ENCODE data around the gene GNG11. TPM values are rescaled to one million over a fixed set of nuclear protein-coding genes. Genes with fewer than 3 reads are reported as not detected.

GNG11 gene
- total RNA-seq, 1 donor from 2014 or later, result 6.7 TPM

- TF ChIP-seq, protein P1, sequence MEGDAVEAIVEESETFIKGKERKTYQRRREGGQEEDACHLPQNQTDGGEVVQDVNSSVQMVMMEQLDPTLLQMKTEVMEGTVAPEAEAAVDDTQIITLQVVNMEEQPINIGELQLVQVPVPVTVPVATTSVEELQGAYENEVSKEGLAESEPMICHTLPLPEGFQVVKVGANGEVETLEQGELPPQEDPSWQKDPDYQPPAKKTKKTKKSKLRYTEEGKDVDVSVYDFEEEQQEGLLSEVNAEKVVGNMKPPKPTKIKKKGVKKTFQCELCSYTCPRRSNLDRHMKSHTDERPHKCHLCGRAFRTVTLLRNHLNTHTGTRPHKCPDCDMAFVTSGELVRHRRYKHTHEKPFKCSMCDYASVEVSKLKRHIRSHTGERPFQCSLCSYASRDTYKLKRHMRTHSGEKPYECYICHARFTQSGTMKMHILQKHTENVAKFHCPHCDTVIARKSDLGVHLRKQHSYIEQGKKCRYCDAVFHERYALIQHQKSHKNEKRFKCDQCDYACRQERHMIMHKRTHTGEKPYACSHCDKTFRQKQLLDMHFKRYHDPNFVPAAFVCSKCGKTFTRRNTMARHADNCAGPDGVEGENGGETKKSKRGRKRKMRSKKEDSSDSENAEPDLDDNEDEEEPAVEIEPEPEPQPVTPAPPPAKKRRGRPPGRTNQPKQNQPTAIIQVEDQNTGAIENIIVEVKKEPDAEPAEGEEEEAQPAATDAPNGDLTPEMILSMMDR (conservative IDR thresholded peaks at IDR 0.05), result no peak
- no peaks in the 10 kb centered on the region for H3K9me3 Mint-ChIP-seq
- H3K36me3 Mint-ChIP-seq, result no peaks in the 10 kb centered on the region
- H3K27ac Mint-ChIP-seq, result peak within 1 kb of the TSS; percentile 50
- DNase-seq (ENCODE audit: extremely low spot score, unreplicated experiment), result peak; percentile 68
- H3K27me3 Mint-ChIP-seq, result peaks cover 70% of the 10 kb centered on the region
- peak within 1 kb of the TSS; percentile 97 for H3K4me3 Mint-ChIP-seq
- H3K4me1 Mint-ChIP-seq (ENCODE audit: unreplicated experiment), result peaks cover 10% of the 10 kb centered on the region
Observed at GRCh38 chr7:93890464-93891068, 31.0 kb upstream of the GNG11 start, which contains the start of gene TFPI2. TFPI2 (minus strand) TSS chr7:93890753; CDS start chr7:93890678, 75 bp downstream.

GRCh38 chr7:93894426-93894825 lies 27.1 kb upstream of the GNG11 start:
- H3K4me1 Mint-ChIP-seq (ENCODE audit: unreplicated experiment), result peaks cover 10% of the 10 kb centered on the region
- no peak overlapping the region for H3K27ac Mint-ChIP-seq
- no peaks in the 10 kb centered on the region for H3K36me3 Mint-ChIP-seq
- no peak overlapping the region for H3K4me3 Mint-ChIP-seq
- TF ChIP-seq, protein P1 (conservative IDR thresholded peaks at IDR 0.05), result no peak
- no peak for DNase-seq (ENCODE audit: extremely low spot score, unreplicated experiment)
- H3K27me3 Mint-ChIP-seq, result peaks cover 54% of the 10 kb centered on the region
- peaks cover 4% of the 10 kb centered on the region for H3K9me3 Mint-ChIP-seq

GRCh38 chr7:93894966-93895640 lies 26.4 kb upstream of the GNG11 start:
- H3K9me3 Mint-ChIP-seq, result peaks cover 4% of the 10 kb centered on the region
- H3K36me3 Mint-ChIP-seq, result no peaks in the 10 kb centered on the region
- TF ChIP-seq, protein P1 (conservative IDR thresholded peaks at IDR 0.05), result no peak
- H3K4me3 Mint-ChIP-seq, result no peak overlapping the region
- no peak for DNase-seq (ENCODE audit: extremely low spot score, unreplicated experiment)
- H3K27me3 Mint-ChIP-seq, result peaks cover 47% of the 10 kb centered on the region
- H3K27ac Mint-ChIP-seq, result no peak overlapping the region
- H3K4me1 Mint-ChIP-seq (ENCODE audit: unreplicated experiment), result peaks cover 5% of the 10 kb centered on the region

DNA sequence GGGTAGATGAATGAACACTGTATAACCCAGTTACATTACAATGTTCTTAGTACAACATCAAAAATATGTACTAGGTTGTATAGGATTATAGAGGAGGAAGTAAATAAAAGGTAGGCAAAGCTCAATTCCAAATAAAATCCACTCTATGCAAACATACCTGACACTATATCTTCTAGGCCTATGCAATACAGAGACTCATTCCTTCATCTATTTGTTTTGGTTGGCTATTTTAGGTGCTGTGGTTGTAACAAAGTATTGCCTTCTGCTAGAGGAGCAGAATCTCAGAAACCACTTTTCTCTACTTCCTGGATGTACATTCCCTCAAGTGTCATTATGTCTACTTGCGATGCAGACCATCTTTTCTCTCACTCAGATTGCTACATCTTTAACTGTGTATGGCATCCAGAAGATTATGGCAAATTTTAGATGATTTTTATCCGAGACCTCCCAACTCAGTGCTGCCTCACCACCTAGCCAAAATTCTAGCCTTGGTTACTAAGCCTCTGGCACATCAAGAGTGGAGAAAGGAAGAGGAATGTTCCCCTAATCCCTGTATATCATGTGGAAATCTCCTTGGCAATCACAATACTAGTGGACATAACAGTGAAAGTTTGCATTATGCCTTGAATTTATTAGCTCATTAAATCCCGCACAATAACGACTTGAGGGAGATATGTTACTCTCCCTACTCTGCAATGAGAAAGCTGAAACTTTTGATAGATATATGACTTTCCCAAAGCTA lies 25.5 kb upstream of the GNG11 start:
- no peak overlapping the region for H3K27ac Mint-ChIP-seq
- TF ChIP-seq, protein P1 (conservative IDR thresholded peaks at IDR 0.05), result no peak

GRCh38 chr7:93897680-93898079 lies 23.9 kb upstream of the GNG11 start:
- H3K4me1 Mint-ChIP-seq (ENCODE audit: unreplicated experiment), result no peaks in the 10 kb centered on the region
- no peak for DNase-seq (ENCODE audit: extremely low spot score, unreplicated experiment)
- H3K9me3 Mint-ChIP-seq, result peaks cover 4% of the 10 kb centered on the region
- peak overlapping the region; percentile 87 for H3K27ac Mint-ChIP-seq
- no peak overlapping the region for H3K4me3 Mint-ChIP-seq
- H3K36me3 Mint-ChIP-seq, result no peaks in the 10 kb centered on the region
- peaks cover 25% of the 10 kb centered on the region for H3K27me3 Mint-ChIP-seq
- TF ChIP-seq, protein P1 (conservative IDR thresholded peaks at IDR 0.05), result no peak

More for the DNA sequence above, 25.5 kb upstream of the GNG11 start:
- H3K27me3 Mint-ChIP-seq, result peaks cover 40% of the 10 kb centered on the region
- no peak for DNase-seq (ENCODE audit: extremely low spot score, unreplicated experiment)
- H3K9me3 Mint-ChIP-seq, result peaks cover 4% of the 10 kb centered on the region
- H3K4me3 Mint-ChIP-seq, result no peak overlapping the region
- H3K4me1 Mint-ChIP-seq (ENCODE audit: unreplicated experiment), result peaks cover under 1% of the 10 kb centered on the region
- no peaks in the 10 kb centered on the region for H3K36me3 Mint-ChIP-seq

Data from type B pancreatic cell (in vitro differentiated cells).